Measurements from ENCODE around the gene DENND2A.
"Not testable (repeated sequence)": the region's sequence is repeated elsewhere in the genome, so short reads cannot be mapped to it uniquely, and the experiment has no call there.

Gene DENND2A

GRCh38 chr7:140625908-140626868 is 14.4 kb downstream of the DENND2A start:
- Histone ChIP-seq H4K8ac (ENCODE audit: low read depth, low read length) (no peak overlapping the region), H3K27me3 (ENCODE audit: insufficient read depth, low read length, poor library complexity) (no peaks in the 10 kb centered on the region), H2AK5ac (ENCODE audit: low read length) (no peak overlapping the region), H3K56ac (ENCODE audit: low read length) (peak overlapping the region; percentile 59), H3K4me3 (ENCODE audit: low read length) (no peak overlapping the region), H3K4me2 (ENCODE audit: low read length) (no peak overlapping the region), H3K36me3 (ENCODE audit: control insufficient read depth, insufficient read depth, low read length) (no peaks in the 10 kb centered on the region), H3K18ac (ENCODE audit: low read length) (peak overlapping the region; percentile 16), H2BK120ac (ENCODE audit: low read depth, low read length) (no peak overlapping the region), H2BK15ac (replicated peaks; ENCODE audit: low read depth) (no peak overlapping the region), H3K4me1 (ENCODE audit: control insufficient read depth, low read depth, low read length) (peaks cover 6% of the 10 kb centered on the region), H3K27ac (ENCODE audit: low read depth, low read length) (peak overlapping the region; percentile 69), H4K5ac (ENCODE audit: low read length) (no peak overlapping the region), H3K4ac (ENCODE audit: low read depth, low read length) (peak overlapping the region; percentile 27), H3K23ac (ENCODE audit: low read length) (no peak overlapping the region), H2BK5ac (ENCODE audit: low read length) (peak overlapping the region; percentile 35), H3K9ac (ENCODE audit: low read length) (peak overlapping the region; percentile 12), H3K79me1 (ENCODE audit: low read length) (no peaks in the 10 kb centered on the region), H3K79me2 (ENCODE audit: control insufficient read depth, insufficient read depth, low read length) (no peaks in the 10 kb centered on the region)
- WGBS (ENCODE audit: extremely low coverage, insufficient coverage, low lambda C conversion rate), result no CpG with 5 or more reads among the region's 17 CpGs
- peak; percentile 98 for DNase-seq

GRCh38 chr7:140625192-140625558 is 15.4 kb downstream of the DENND2A start:
- H3K27ac ChIP-seq (ENCODE audit: low read depth, low read length); H3K4me2 ChIP-seq (ENCODE audit: low read length); H2AK5ac ChIP-seq (ENCODE audit: low read length); H3K18ac ChIP-seq (ENCODE audit: low read length); H3K79me2 ChIP-seq (ENCODE audit: control insufficient read depth, insufficient read depth, low read length); H4K8ac ChIP-seq (ENCODE audit: low read depth, low read length); H3K4me1 ChIP-seq (ENCODE audit: control insufficient read depth, low read depth, low read length); H3K36me3 ChIP-seq (ENCODE audit: control insufficient read depth, insufficient read depth, low read length); H3K4ac ChIP-seq (ENCODE audit: low read depth, low read length); H3K9ac ChIP-seq (ENCODE audit: low read length); H3K56ac ChIP-seq (ENCODE audit: low read length); H2BK15ac ChIP-seq (replicated peaks; ENCODE audit: low read depth); H2BK120ac ChIP-seq (ENCODE audit: low read depth, low read length); H3K23ac ChIP-seq (ENCODE audit: low read length); H2BK5ac ChIP-seq (ENCODE audit: low read length); H3K4me3 ChIP-seq (ENCODE audit: low read length); H4K5ac ChIP-seq (ENCODE audit: low read length); H3K27me3 ChIP-seq (ENCODE audit: insufficient read depth, low read length, poor library complexity); H3K79me1 ChIP-seq (ENCODE audit: low read length); DNase-seq: not testable (repeated sequence)
- no CpG with 5 or more reads among the region's 10 CpGs for WGBS (ENCODE audit: extremely low coverage, insufficient coverage, low lambda C conversion rate)

GRCh38 chr7:140624392-140625191 is 16.0 kb downstream of the DENND2A start:
- H3K56ac ChIP-seq (ENCODE audit: low read length), result no peak overlapping the region
- H2AK5ac ChIP-seq (ENCODE audit: low read length), result no peak overlapping the region
- no peaks in the 10 kb centered on the region for H3K27me3 ChIP-seq (ENCODE audit: insufficient read depth, low read length, poor library complexity)
- H3K27ac ChIP-seq (ENCODE audit: low read depth, low read length), result no peak overlapping the region
- no peak overlapping the region for H4K8ac ChIP-seq (ENCODE audit: low read depth, low read length)
- no peaks in the 10 kb centered on the region for H3K79me2 ChIP-seq (ENCODE audit: control insufficient read depth, insufficient read depth, low read length)
- H3K23ac ChIP-seq (ENCODE audit: low read length), result no peak overlapping the region
- WGBS (ENCODE audit: extremely low coverage, insufficient coverage, low lambda C conversion rate), result no CpG with 5 or more reads among the region's 11 CpGs
- H3K4me2 ChIP-seq (ENCODE audit: low read length), result no peak overlapping the region
- no peak overlapping the region for H3K9ac ChIP-seq (ENCODE audit: low read length)
- no peak overlapping the region for H3K18ac ChIP-seq (ENCODE audit: low read length)
- H3K79me1 ChIP-seq (ENCODE audit: low read length), result no peaks in the 10 kb centered on the region
- DNase-seq, result peak; percentile 91
- H2BK120ac ChIP-seq (ENCODE audit: low read depth, low read length), result no peak overlapping the region
- no peak overlapping the region for H3K4me3 ChIP-seq (ENCODE audit: low read length)
- no peak overlapping the region for H2BK15ac ChIP-seq (replicated peaks; ENCODE audit: low read depth)
- no peak overlapping the region for H4K5ac ChIP-seq (ENCODE audit: low read length)
- peaks cover 6% of the 10 kb centered on the region for H3K4me1 ChIP-seq (ENCODE audit: control insufficient read depth, low read depth, low read length)
- H3K4ac ChIP-seq (ENCODE audit: low read depth, low read length), result no peak overlapping the region
- no peak overlapping the region for H2BK5ac ChIP-seq (ENCODE audit: low read length)
- H3K36me3 ChIP-seq (ENCODE audit: control insufficient read depth, insufficient read depth, low read length), result no peaks in the 10 kb centered on the region

- Histone ChIP-seq H2AK5ac (ENCODE audit: low read length) (no peak overlapping the region), H2BK15ac (replicated peaks; ENCODE audit: low read depth) (no peak overlapping the region), H3K18ac (ENCODE audit: low read length) (no peak overlapping the region), H3K9ac (ENCODE audit: low read length) (no peak overlapping the region), H3K23ac (ENCODE audit: low read length) (no peak overlapping the region), H3K27me3 (ENCODE audit: insufficient read depth, low read length, poor library complexity) (no peaks in the 10 kb centered on the region), H4K8ac (ENCODE audit: low read depth, low read length) (no peak overlapping the region), H2BK120ac (ENCODE audit: low read depth, low read length) (no peak overlapping the region), H2BK5ac (ENCODE audit: low read length) (no peak overlapping the region), H3K27ac (ENCODE audit: low read depth, low read length) (no peak overlapping the region), H3K56ac (ENCODE audit: low read length) (no peak overlapping the region), H3K4me3 (ENCODE audit: low read length) (no peak overlapping the region), H3K36me3 (ENCODE audit: control insufficient read depth, insufficient read depth, low read length) (no peaks in the 10 kb centered on the region), H3K4me1 (ENCODE audit: control insufficient read depth, low read depth, low read length) (peaks cover 6% of the 10 kb centered on the region), H3K4me2 (ENCODE audit: low read length) (no peak overlapping the region), H3K4ac (ENCODE audit: low read depth, low read length) (no peak overlapping the region), H4K5ac (ENCODE audit: low read length) (no peak overlapping the region), H3K79me1 (ENCODE audit: low read length) (no peaks in the 10 kb centered on the region), H3K79me2 (ENCODE audit: control insufficient read depth, insufficient read depth, low read length) (no peaks in the 10 kb centered on the region)
- peak; percentile 63 for DNase-seq
- WGBS (ENCODE audit: extremely low coverage, insufficient coverage, low lambda C conversion rate), result no CpG with 5 or more reads among the region's 6 CpGs
Observed at GRCh38 chr7:140623980-140624379, 16.6 kb downstream of the DENND2A start.

GRCh38 chr7:140621401-140622021 is 19.1 kb downstream of the DENND2A start:
- H4K8ac ChIP-seq (ENCODE audit: low read depth, low read length), result no peak overlapping the region
- H2AK5ac ChIP-seq (ENCODE audit: low read length), result no peak overlapping the region
- H3K23ac ChIP-seq (ENCODE audit: low read length), result no peak overlapping the region
- no peak overlapping the region for H3K4me3 ChIP-seq (ENCODE audit: low read length)
- WGBS (ENCODE audit: extremely low coverage, insufficient coverage, low lambda C conversion rate), result no CpG with 5 or more reads among the region's 7 CpGs
- H3K9ac ChIP-seq (ENCODE audit: low read length), result no peak overlapping the region
- no peak overlapping the region for H3K4ac ChIP-seq (ENCODE audit: low read depth, low read length)
- H3K36me3 ChIP-seq (ENCODE audit: control insufficient read depth, insufficient read depth, low read length), result no peaks in the 10 kb centered on the region
- H3K4me1 ChIP-seq (ENCODE audit: control insufficient read depth, low read depth, low read length), result peaks cover 5% of the 10 kb centered on the region
- DNase-seq, result no peak
- H2BK120ac ChIP-seq (ENCODE audit: low read depth, low read length), result no peak overlapping the region
- H3K79me2 ChIP-seq (ENCODE audit: control insufficient read depth, insufficient read depth, low read length), result no peaks in the 10 kb centered on the region
- no peaks in the 10 kb centered on the region for H3K27me3 ChIP-seq (ENCODE audit: insufficient read depth, low read length, poor library complexity)
- H4K5ac ChIP-seq (ENCODE audit: low read length), result no peak overlapping the region
- H2BK15ac ChIP-seq (replicated peaks; ENCODE audit: low read depth), result no peak overlapping the region
- H2BK5ac ChIP-seq (ENCODE audit: low read length), result no peak overlapping the region
- no peak overlapping the region for H3K27ac ChIP-seq (ENCODE audit: low read depth, low read length)
- H3K56ac ChIP-seq (ENCODE audit: low read length), result no peak overlapping the region
- no peaks in the 10 kb centered on the region for H3K79me1 ChIP-seq (ENCODE audit: low read length)
- H3K4me2 ChIP-seq (ENCODE audit: low read length), result no peak overlapping the region
- H3K18ac ChIP-seq (ENCODE audit: low read length), result no peak overlapping the region

Data from mesendoderm (in vitro differentiated cells).